ENCODE results near the gene ECI2. TPM values are rescaled to one million over a fixed set of nuclear protein-coding genes. Genes with fewer than 3 reads are reported as not detected.

The ECI2 gene, protein sequence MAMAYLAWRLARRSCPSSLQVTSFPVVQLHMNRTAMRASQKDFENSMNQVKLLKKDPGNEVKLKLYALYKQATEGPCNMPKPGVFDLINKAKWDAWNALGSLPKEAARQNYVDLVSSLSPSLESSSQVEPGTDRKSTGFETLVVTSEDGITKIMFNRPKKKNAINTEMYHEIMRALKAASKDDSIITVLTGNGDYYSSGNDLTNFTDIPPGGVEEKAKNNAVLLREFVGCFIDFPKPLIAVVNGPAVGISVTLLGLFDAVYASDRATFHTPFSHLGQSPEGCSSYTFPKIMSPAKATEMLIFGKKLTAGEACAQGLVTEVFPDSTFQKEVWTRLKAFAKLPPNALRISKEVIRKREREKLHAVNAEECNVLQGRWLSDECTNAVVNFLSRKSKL
- 56.1 and 63.8 TPM in 2 replicates for total RNA-seq

DNA sequence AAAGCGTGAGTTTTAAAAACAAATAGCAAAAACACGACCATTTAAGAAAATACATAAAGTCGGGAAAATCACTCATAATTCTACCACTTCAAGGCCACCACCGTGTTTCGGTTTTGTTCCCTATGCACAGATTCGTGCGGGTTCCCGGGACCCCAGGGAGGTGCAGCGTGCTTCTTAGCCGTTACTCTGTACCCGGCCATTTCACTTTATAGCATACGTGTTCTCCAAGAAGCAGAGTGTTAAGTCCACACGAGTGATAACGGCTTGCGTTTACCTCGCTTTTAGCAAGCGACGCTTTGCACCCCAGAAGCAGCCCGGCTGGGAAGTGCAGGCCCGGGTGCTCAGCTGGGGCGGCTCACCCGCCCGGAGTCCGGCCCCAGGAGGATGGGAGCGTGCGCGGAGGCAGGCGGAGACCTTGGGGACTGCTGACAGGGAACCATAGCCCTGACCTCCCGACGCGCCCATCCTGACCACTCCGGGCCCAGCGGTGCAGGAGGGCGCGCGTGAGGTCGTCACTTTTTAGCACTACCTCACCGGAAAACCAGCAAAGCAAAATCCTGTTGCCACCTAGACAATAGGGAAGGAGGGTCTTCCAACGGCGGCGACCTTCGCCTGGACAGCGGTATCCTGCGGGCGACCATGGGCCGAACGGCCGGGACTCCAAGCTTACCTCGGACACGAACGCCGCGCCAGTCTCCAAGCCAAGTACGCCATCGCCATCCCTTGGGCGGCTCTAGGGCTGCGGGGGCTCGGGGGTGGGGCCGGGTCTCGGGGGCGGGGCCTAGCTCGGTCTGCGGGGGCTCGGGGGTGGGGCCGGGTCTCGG lies at the start of gene ECI2:
Gene ECI2 (minus strand): TSS at position 735 of the 824 bp plus-strand sequence. CDS start 15 bp downstream, at position 720.

DNA sequence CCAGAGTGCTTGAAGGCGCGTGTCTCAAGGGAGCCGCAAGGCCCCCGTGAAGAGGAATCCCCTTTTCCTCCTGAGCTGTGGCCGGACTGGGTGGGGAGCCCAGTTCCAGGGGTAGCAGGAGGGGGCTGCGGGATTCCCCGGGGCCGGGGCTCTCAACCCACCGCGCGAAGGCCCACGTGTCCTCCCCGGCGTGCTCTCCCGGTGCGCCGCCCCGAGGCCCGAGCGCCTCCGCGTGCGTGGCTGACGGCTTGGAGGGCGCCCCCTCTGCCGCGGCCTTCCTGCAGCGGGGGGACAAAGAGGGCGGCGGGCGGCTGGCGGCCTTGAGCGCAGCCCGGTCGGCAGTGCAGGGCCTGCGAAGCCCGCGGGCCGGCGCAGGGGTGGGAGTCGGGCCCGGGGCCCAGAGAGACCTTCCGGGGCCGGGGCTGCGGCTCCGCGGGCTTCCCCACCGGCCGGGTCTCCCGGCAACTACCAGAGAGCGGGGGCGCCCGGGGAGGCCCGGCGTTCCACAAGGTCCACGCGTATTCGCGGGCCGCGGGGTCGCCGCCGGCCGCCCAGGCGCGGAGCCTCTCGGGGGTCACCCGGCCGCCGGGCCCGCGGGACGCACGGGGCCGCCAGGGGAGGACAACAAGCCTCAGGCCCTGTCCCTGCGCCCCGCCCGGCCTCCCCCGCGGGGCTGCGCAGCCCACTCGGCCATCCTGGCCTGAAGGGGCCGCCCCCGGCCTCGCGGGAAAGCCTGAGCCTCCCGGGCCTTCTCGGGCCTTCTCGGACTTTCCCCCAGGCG lies 56.5 kb downstream of the ECI2 start, which contains the start of gene FAM217A:
Gene FAM217A (minus strand): TSS at position 447 of the 781 bp plus-strand sequence. CDS start 1,723 bp downstream, outside the sequence.

Other genes starting within 250 kb of the ECI2 start
- 0.16 TPM in 1 of 2 replicates, not detected in the other for gene FAM217A, start 56.4 kb downstream of the ECI2 start, total RNA-seq

Measured in hair follicle dermal papilla cell (primary cell).